Panc1 (cell line): ENCODE data around the gene XRCC6. TPM values are rescaled to one million over a fixed set of nuclear protein-coding genes. Genes with fewer than 3 reads are reported as not detected.
"Not testable (repeated sequence)": the region's sequence is repeated elsewhere in the genome, so short reads cannot be mapped to it uniquely, and the experiment has no call there.

Experiments used
- ATAC-seq: fragments of 200-7000 bp; cut with Tn5 transposase; 2 replicates; pipeline ENCODE4 v1.9.1; 2020; ENCODE audit warnings: mild to moderate bottlenecking, moderate library complexity
- Bru-seq: library from RNA; stranded (reverse); fragments of 400-500 nt; gene quantifications from one replicate; lab custom pipeline; 2021; lab: Mats Ljungman, UMichigan
- BruChase-seq, 2 experiments: library from RNA; stranded (reverse); fragments of 400-500 nt; gene quantifications; one replicate each; lab custom pipeline; 2021; lab: Mats Ljungman, UMichigan
- BruUV-seq: library from RNA; stranded (reverse); fragments of 400-500 nt; replicated peaks from 2 replicates; lab custom pipeline; 2021; lab: Mats Ljungman, UMichigan
- CTCF ChIA-PET: fragments of 300-600 bp; sonication (Branson Sonifier 250); formaldehyde crosslinking; loops from one replicate; lab custom pipeline; 2022; ENCODE audit warnings: antibody characterized with exemption; lab: Charles Lee
- POLR2A ChIA-PET: fragments of 300-600 bp; sonication (Branson Sonifier 250); formaldehyde crosslinking; loops from one replicate; lab custom pipeline; 2022; ENCODE audit warnings: antibody characterized with exemption; lab: Charles Lee
- DNase-seq: peaks from one replicate; pipeline ENCODE4 v3.0.0-alpha.2; 2010; ENCODE audit warnings: low read depth, low spot score
- H3K27ac ChIP-seq: 2 replicates; pipeline ENCODE4 v1.5.1; 2011; ENCODE audit warnings: mild to moderate bottlenecking, low read length, inconsistent platforms
- H3K27me3 ChIP-seq: fragments of 200-500 bp; sonication (Bioruptor generic); 2 replicates; pipeline ENCODE4 v1.6.0; 2014; ENCODE audit warnings: low read length, inconsistent platforms; ENCODE audit not compliant: control insufficient read depth, insufficient read depth
- H3K36me3 ChIP-seq: fragments of 200-500 bp; sonication (Bioruptor generic); 2 replicates; pipeline ENCODE4 v1.5.1; 2014; ENCODE audit warnings: inconsistent platforms, mild to moderate bottlenecking, low read length, moderate library complexity; ENCODE audit not compliant: control insufficient read depth, insufficient read depth
- H3K4me1 ChIP-seq: 2 replicates; pipeline ENCODE4 v1.5.1; 2011; ENCODE audit warnings: inconsistent platforms, mild to moderate bottlenecking, low read length, moderate library complexity; ENCODE audit not compliant: control insufficient read depth, insufficient read depth
- H3K4me3 ChIP-seq, 2 experiments: 2 replicates each; pipeline ENCODE4 v1.5.1; 2011 to 2012; ENCODE audit warnings: low read depth in 2 of 2, low read length in 2 of 2, mild to moderate bottlenecking in 2 of 2, inconsistent platforms in 1 of 2, moderate library complexity in 1 of 2
- H3K9me3 ChIP-seq: fragments of 200-500 bp; sonication (Bioruptor generic); 2 replicates; pipeline ENCODE4 v1.5.1; 2014; ENCODE audit warnings: low read depth, mild to moderate bottlenecking, inconsistent platforms, low read length, moderate library complexity; ENCODE audit not compliant: control insufficient read depth, insufficient read depth
- CTCF ChIP-seq: fragments of 450-650 bp; IDR thresholded peaks from 2 replicates; pipeline ENCODE4 v1.5.1; 2017; ENCODE audit warnings: mild to moderate bottlenecking
- POLR2AphosphoS5 ChIP-seq: IDR thresholded peaks from 2 replicates; pipeline ENCODE4 v1.6.1; 2012; ENCODE audit warnings: mild to moderate bottlenecking, low read depth, low read length, moderate library complexity
- SIN3A ChIP-seq: IDR thresholded peaks from 2 replicates; pipeline ENCODE4 v1.6.1; 2012; ENCODE audit warnings: low read depth, mild to moderate bottlenecking, low read length, moderate library complexity, borderline replicate concordance; ENCODE audit not compliant: insufficient read depth
- TCF7L2 ChIP-seq: IDR thresholded peaks from 2 replicates; pipeline ENCODE4 v1.6.1; 2011; ENCODE audit warnings: mild to moderate bottlenecking, low read depth, low read length, inconsistent platforms
- in situ Hi-C: cut with HindIII; loops from 2 replicates; pipeline ENCODE4 v1.10.0; 2016; ENCODE audit warnings: low sequenced_read_pairs, low pct_unique_long_range_greater_than_20kb
- intact Hi-C: fragments of 100-400 bp; cut with micrococcal nuclease; formaldehyde crosslinking; loops from one replicate; pipeline ENCODE4 v1.10.0; 2022; ENCODE audit not compliant: unreplicated experiment
- long read RNA-seq: library from polyadenylated mRNA; unstranded; transcript quantifications from one replicate; pipeline ENCODE4 v2.0.0, GENCODE V29; 2021; ENCODE audit not compliant: unreplicated experiment
- polyA plus RNA-seq: library from polyadenylated mRNA; unstranded; fragments of >200 nt; gene quantifications from one replicate; pipeline ENCODE4 v1.2.1, GENCODE V29; 2012; ENCODE audit warnings: missing spikeins; ENCODE audit not compliant: insufficient read length
- total RNA-seq: library from RNA; stranded (reverse); gene quantifications from one replicate; pipeline ENCODE4 v1.2.1, GENCODE V29; 2021; ENCODE audit not compliant: unreplicated experiment
- TF ChIP-seq, protein P1 (sequence below), 2 experiments: IDR thresholded peaks; 2 replicates each; pipeline ENCODE4 v1.6.1; 2011 to 2012; ENCODE audit warnings: low read depth in 2 of 2, control low read depth in 1 of 2, low read length in 1 of 2, mild to moderate bottlenecking in 1 of 2, moderate library complexity in 1 of 2; ENCODE audit not compliant: insufficient read depth in 1 of 2

XRCC6 gene
- 287 TPM for total RNA-seq
- polyA plus RNA-seq, result 246 TPM
- percentile 86 among the genes with signal in this experiment for Bru-seq, nascent RNA
- BruChase-seq, experiment 1, labeled RNA remaining after a 2-hour chase, result percentile 84 among the genes with signal in this experiment
- percentile 94 among the genes with signal in this experiment for BruChase-seq, experiment 2, labeled RNA remaining after a 6-hour chase
- long read RNA-seq, transcript XRCC6-202 (13 exons, 2,296 nt), result major isoform, 785 of 940 reads
- long read RNA-seq, transcript XRCC6-206 (12 exons, 2,148 nt), result minor isoform, 6 of 940 reads
- long read RNA-seq, transcript XRCC6-201 (12 exons, 2,709 nt), result minor isoform, 72 of 940 reads
- long read RNA-seq, partial matches to known transcripts, result 46 of 940 reads
- long read RNA-seq, other reads (novel, unspliced or antisense), result 27 of 940 reads

DNA sequence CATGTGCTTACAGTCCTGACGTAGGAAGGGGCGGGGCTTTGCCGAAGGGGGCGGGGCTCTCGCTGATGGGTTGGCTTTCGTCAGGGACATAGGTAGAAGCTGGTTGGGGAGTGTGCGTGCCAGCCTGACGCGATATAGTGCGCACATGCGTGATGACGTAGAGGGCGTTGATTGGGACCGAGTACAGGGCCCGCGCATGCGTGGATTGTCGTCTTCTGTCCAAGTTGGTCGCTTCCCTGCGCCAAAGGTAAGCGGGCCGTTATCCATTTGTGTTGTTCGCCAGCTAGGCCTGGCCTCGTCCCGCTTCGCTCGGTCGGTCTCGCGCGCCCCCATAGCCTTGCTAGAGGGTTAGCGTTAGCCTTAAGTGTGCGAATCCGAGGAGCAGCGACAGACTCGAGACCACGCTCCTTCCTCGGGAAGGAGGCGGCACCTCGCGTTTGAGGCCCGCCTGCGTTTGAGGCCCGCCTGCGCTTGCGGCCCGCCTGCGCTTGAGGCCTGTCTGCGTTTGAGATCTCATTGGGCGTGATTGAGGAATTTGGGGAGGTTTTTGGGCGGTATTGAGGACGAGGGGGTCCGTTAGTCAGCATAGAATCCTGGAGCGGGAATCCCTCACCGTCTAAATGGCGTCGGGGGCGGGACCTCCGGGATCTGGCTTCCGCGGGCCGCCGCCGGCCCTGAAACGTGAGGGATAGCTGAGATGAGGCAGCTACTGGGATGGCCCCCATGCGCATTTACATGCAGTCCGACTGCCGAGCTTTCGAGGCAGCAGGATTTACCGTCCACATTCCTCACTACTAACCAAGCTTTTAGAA lies at the start of gene XRCC6:
TSS of gene XRCC6 (plus strand) at position 197 of the 812 bp plus-strand sequence. CDS start 710 bp downstream, outside the sequence.
- no peaks in the 10 kb centered on the region for H3K9me3 ChIP-seq
- H3K4me1 ChIP-seq, result peaks cover 7% of the 10 kb centered on the region; the same call in 1 of the 2 replicates
- in situ Hi-C loops (no loop called here), intact Hi-C loops (no loop called here)
- peak; percentile 80 for TF ChIP-seq POLR2AphosphoS5
- TF ChIP-seq, protein P1, sequence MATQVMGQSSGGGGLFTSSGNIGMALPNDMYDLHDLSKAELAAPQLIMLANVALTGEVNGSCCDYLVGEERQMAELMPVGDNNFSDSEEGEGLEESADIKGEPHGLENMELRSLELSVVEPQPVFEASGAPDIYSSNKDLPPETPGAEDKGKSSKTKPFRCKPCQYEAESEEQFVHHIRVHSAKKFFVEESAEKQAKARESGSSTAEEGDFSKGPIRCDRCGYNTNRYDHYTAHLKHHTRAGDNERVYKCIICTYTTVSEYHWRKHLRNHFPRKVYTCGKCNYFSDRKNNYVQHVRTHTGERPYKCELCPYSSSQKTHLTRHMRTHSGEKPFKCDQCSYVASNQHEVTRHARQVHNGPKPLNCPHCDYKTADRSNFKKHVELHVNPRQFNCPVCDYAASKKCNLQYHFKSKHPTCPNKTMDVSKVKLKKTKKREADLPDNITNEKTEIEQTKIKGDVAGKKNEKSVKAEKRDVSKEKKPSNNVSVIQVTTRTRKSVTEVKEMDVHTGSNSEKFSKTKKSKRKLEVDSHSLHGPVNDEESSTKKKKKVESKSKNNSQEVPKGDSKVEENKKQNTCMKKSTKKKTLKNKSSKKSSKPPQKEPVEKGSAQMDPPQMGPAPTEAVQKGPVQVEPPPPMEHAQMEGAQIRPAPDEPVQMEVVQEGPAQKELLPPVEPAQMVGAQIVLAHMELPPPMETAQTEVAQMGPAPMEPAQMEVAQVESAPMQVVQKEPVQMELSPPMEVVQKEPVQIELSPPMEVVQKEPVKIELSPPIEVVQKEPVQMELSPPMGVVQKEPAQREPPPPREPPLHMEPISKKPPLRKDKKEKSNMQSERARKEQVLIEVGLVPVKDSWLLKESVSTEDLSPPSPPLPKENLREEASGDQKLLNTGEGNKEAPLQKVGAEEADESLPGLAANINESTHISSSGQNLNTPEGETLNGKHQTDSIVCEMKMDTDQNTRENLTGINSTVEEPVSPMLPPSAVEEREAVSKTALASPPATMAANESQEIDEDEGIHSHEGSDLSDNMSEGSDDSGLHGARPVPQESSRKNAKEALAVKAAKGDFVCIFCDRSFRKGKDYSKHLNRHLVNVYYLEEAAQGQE (IDR thresholded peaks at IDR 0.05; ENCODE audit: insufficient read depth in 1 of 2, low read depth in 2 of 2, low read length in 1 of 2), result 0 out of 4 replicates have a peak, but pooled peaks of 1 of the 2 experiments have one; percentile 43
- no peak for TF ChIP-seq TCF7L2
- TF ChIP-seq SIN3A, result no peak; the same call in 1 of the 2 replicates
- BruUV-seq, result no TSS peak
- peak within 1 kb of the TSS; percentile 93 for H3K27ac ChIP-seq
- peaks cover 14% of the 10 kb centered on the region for H3K36me3 ChIP-seq
- H3K4me3 ChIP-seq, result peak within 1 kb of the TSS; percentile 71 to 91
- ATAC-seq (peak; percentile 96), DNase-seq (peak; percentile 97)
- POLR2A ChIA-PET, result interaction anchor here (0.6 kb wide), 2 partner anchors 31 to 65 kb away, joined by 3 to 12 read pairs; no protein-coding TSS in a partner anchor
- CTCF ChIA-PET, result no interaction called here
- H3K27me3 ChIP-seq, result no peaks in the 10 kb centered on the region

DNA sequence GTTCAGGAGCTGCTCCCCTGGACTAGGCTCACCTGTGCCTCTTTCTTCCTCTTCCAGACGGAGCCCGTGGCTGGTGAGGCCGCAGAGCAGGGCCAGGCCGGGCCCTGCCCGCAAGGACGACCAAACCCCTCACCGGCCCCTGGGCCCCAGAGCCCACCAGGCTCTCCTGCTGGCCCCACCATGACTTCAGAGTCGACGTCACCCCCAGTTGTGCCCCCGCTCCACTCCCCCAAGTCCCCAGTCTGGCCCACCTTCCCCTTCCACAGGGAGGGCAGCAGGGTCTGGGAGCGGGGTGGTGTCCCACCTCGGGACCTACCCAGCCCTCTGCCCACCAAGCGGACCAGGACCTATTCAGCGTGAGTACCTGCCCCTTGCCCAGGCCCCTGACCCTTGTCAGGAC lies 49.3 kb upstream of the XRCC6 start:
- ChIA-PET CTCF (no interaction called here), POLR2A (interaction anchor here (1.1 kb wide), 1 partner anchor 18 kb away, joined by 5 read pairs; the partner anchor contains the start of gene PMM1)
- intact Hi-C loops, result no loop called here
- Histone ChIP-seq H3K27me3 (no peaks in the 10 kb centered on the region), H3K4me1 (peaks cover 9% of the 10 kb centered on the region), H3K27ac (no peak overlapping the region), H3K36me3 (no peaks in the 10 kb centered on the region), H3K4me3 (no peak overlapping the region), H3K9me3 (no peaks in the 10 kb centered on the region)
- no TSS peak for BruUV-seq
- no peak for ATAC-seq
- no peak for DNase-seq
- in situ Hi-C loops, result no loop called here
- TF ChIP-seq TCF7L2 (no peak), CTCF (no peak), SIN3A (no peak), POLR2AphosphoS5 (no peak)
- TF ChIP-seq, protein P1 (IDR thresholded peaks at IDR 0.05; ENCODE audit: insufficient read depth in 1 of 2, low read depth in 2 of 2, low read length in 1 of 2), result no peak

- in situ Hi-C loops, H3K27me3 ChIP-seq, H3K4me1 ChIP-seq, ATAC-seq, H3K27ac ChIP-seq, BruUV-seq, H3K36me3 ChIP-seq, H3K4me3 ChIP-seq, H3K9me3 ChIP-seq, intact Hi-C loops, DNase-seq, CTCF ChIA-PET: not testable (repeated sequence)
- POLR2A ChIA-PET, result interaction anchor here (1.1 kb wide), 1 partner anchor 17 kb away, joined by 5 read pairs; the partner anchor contains the start of gene PMM1
Measured at GRCh38 chr22:41572305-41572704, 48.8 kb upstream of the XRCC6 start.
